GM12878 (cell line): Measurements from ENCODE around the gene RPP30. TPM values are rescaled to one million over a fixed set of nuclear protein-coding genes. Genes with fewer than 3 reads are reported as not detected.

Experiments used
- ATAC-seq: fragments of 200-7000 bp; cut with Tn5 transposase; 3 replicates; pipeline ENCODE4 v1.9.1; 2020; ENCODE audit warnings: mild to moderate bottlenecking, moderate library complexity
- BruUV-seq: library from RNA; stranded (reverse); fragments of 400-500 nt; replicated peaks from 2 replicates; lab custom pipeline; 2021; lab: Mats Ljungman, UMichigan
- CTCF ChIA-PET: fragments of 300-600 bp; sonication (Branson Sonifier 250); formaldehyde crosslinking; extraction: SDS; loops from one replicate; lab custom pipeline; 2021; ENCODE audit warnings: inconsistent platforms; lab: Yijun Ruan, JAX
- POLR2A ChIA-PET: fragments of 350-600 bp; formaldehyde crosslinking; extraction: SDS; loops from one replicate; lab custom pipeline; 2021; ENCODE audit warnings: inconsistent platforms; lab: Charles Lee
- RAD21 ChIA-PET: fragments of 300-600 bp; sonication (Branson Sonifier 250); formaldehyde crosslinking; loops from one replicate; lab custom pipeline; 2023; ENCODE audit warnings: antibody characterized with exemption; ENCODE audit not compliant: unreplicated experiment; lab: Charles Lee
- SMC1A ChIA-PET: fragments of 300-600 bp; sonication (Branson Sonifier 250); formaldehyde crosslinking; loops from one replicate; lab custom pipeline; 2023; ENCODE audit not compliant: unreplicated experiment, uncharacterized antibody; lab: Charles Lee
- DNase-seq: peaks from one replicate; pipeline ENCODE4 v3.0.0-alpha.2; 2011; ENCODE audit warnings: low read depth, low spot score
- FAIRE-seq: peaks from 3 replicates; lab custom pipeline; 2011; peaks lifted over from hg19 to GRCh38; lab: Jason Lieb, UNC
- H2AFZ ChIP-seq: 2 replicates; pipeline ENCODE4 v1.6.0; 2011; ENCODE audit warnings: low read depth, low read length, control low read depth; ENCODE audit not compliant: control insufficient read depth
- H3K27ac ChIP-seq: 2 replicates; pipeline ENCODE4 v1.5.1; 2011; ENCODE audit warnings: control low read depth; ENCODE audit not compliant: control insufficient read depth, insufficient read depth
- H3K27me3 ChIP-seq, 2 experiments: replicated peaks in 1 of 2; 2 replicates each; pipeline versions ENCODE4 v1.6.0 to v1.6.1; 2011; ENCODE audit warnings: low read length in 1 of 2; ENCODE audit not compliant: control insufficient read depth in 2 of 2, insufficient read depth in 2 of 2
- H3K36me3 ChIP-seq, 2 experiments: 2 replicates each; pipeline ENCODE4 v1.5.1; 2011; ENCODE audit warnings: low read length in 1 of 2; ENCODE audit not compliant: control insufficient read depth in 2 of 2, insufficient read depth in 2 of 2
- H3K4me1 ChIP-seq: 2 replicates; pipeline ENCODE4 v1.6.1; 2011; ENCODE audit warnings: mild to moderate bottlenecking, low read length, moderate library complexity, mixed read lengths; ENCODE audit not compliant: control insufficient read depth, insufficient read depth
- H3K4me2 ChIP-seq: 2 replicates; pipeline ENCODE4 v1.6.0; 2011; ENCODE audit warnings: control low read depth; ENCODE audit not compliant: control insufficient read depth, insufficient read depth
- H3K4me3 ChIP-seq: fragments of 200-600 bp; sonication (generic); 2 replicates; pipeline ENCODE4 v1.5.1; 2016
- H3K79me2 ChIP-seq: 2 replicates; pipeline ENCODE4 v1.6.0; 2011; ENCODE audit warnings: low read length; ENCODE audit not compliant: control insufficient read depth, insufficient read depth
- H3K9ac ChIP-seq: 2 replicates; pipeline ENCODE4 v1.8.0; 2011; ENCODE audit warnings: low read length, control low read depth, mixed read lengths; ENCODE audit not compliant: control insufficient read depth, insufficient read depth
- H3K9me3 ChIP-seq: replicated peaks from 3 replicates; pipeline ENCODE4 v1.5.1; 2011; ENCODE audit warnings: mild to moderate bottlenecking, low read length; ENCODE audit not compliant: control insufficient read depth, insufficient read depth
- H4K20me1 ChIP-seq: 2 replicates; pipeline ENCODE4 v1.6.0; 2011; ENCODE audit not compliant: control insufficient read depth, insufficient read depth
- ELK1 ChIP-seq: IDR thresholded peaks from 2 replicates; pipeline ENCODE4 v1.6.1; 2012; ENCODE audit warnings: low read depth, low read length, improper control_type of control experiment
- FOXK2 ChIP-seq: fragments of 450-650 bp; IDR thresholded peaks from 2 replicates; pipeline ENCODE4 v1.6.1; 2017; ENCODE audit warnings: mild to moderate bottlenecking, moderate library complexity
- IRF3 ChIP-seq: fragments of 450-650 bp; IDR thresholded peaks from 2 replicates; pipeline ENCODE4 v1.6.1; 2014; ENCODE audit warnings: mild to moderate bottlenecking
- MTA2 ChIP-seq: fragments of 450-650 bp; IDR thresholded peaks from 2 replicates; pipeline ENCODE4 v1.6.1; 2016; ENCODE audit warnings: low read depth, mild to moderate bottlenecking, moderate library complexity
- MYC ChIP-seq: IDR thresholded peaks from 2 replicates; pipeline ENCODE4 v1.6.1; 2011; ENCODE audit warnings: mild to moderate bottlenecking, low read length, moderate library complexity, inconsistent platforms; ENCODE audit not compliant: insufficient read depth, insufficient replicate concordance, insufficient read length, severe bottlenecking
- SMAD5 ChIP-seq: IDR thresholded peaks from 2 replicates; pipeline ENCODE4 v1.6.1; 2016; ENCODE audit warnings: antibody characterized with exemption, low read depth
- SREBF2 ChIP-seq: IDR thresholded peaks from 2 replicates; pipeline ENCODE4 v1.6.1; 2012; ENCODE audit warnings: mild to moderate bottlenecking, low read length
- SRF ChIP-seq, 2 experiments: IDR thresholded peaks; 2 replicates each; pipeline ENCODE4 v1.6.1; 2011; ENCODE audit warnings: low read depth in 2 of 2, low read length in 2 of 2, mild to moderate bottlenecking in 1 of 2, moderate library complexity in 1 of 2
- TAF1 ChIP-seq: IDR thresholded peaks from 2 replicates; pipeline ENCODE4 v1.6.1; 2011; ENCODE audit warnings: mild to moderate bottlenecking, low read depth, low read length, borderline replicate concordance
- USF2 ChIP-seq: IDR thresholded peaks from 2 replicates; pipeline ENCODE4 v1.6.1; 2011; ENCODE audit warnings: low read depth, low read length, improper control_type of control experiment, borderline replicate concordance
- whole genome bisulfite sequencing: methylation state at CpG from one replicate; pipeline ENCODE4 v1.1.6; 2016; ENCODE audit warnings: low lambda C conversion rate; ENCODE audit not compliant: insufficient replicate concordance, insufficient coverage; ENCODE audit errors: missing lambda C conversion rate; 5-methylcytosine and 5-hydroxymethylcytosine counted together
- in situ Hi-C: fragments of 300-500 bp; cut with MboI; formaldehyde crosslinking; loops from 9 replicates; pipeline ENCODE4 v1.14.3; 2018; ENCODE audit warnings: mixed read lengths
- intact Hi-C: fragments of 100-400 bp; cut with micrococcal nuclease; formaldehyde crosslinking; loops from one replicate; pipeline ENCODE4 v1.14.2; 2022; ENCODE audit not compliant: unreplicated experiment
- polyA plus RNA-seq, 11 experiments: library from polyadenylated mRNA; depleted of rRNA in 4 of 11; unstranded in 6 of 11; stranded (reverse) in 5 of 11; fragments of >200 nt; fragmentation: Nextera tagmentation in 4 of 11; fragmentation: Illumina TruSeq in 1 of 11; extraction: Ambion mirVana in 4 of 11; extraction: Trizol in 1 of 11; gene quantifications; 1 replicate in 1 of 11; 2 replicates in 10 of 11; pipeline versions ENCODE4 v1.2.1 to v1.2.3, GENCODE V29; 2011 to 2016; ENCODE audit warnings: inconsistent platforms in 2 of 11, missing spikeins in 2 of 11, low read depth in 1 of 11
- total RNA-seq, 4 experiments: library from RNA; depleted of rRNA in 3 of 4; stranded (reverse); fragments of >200 nt in 3 of 4; fragmentation: Illumina TruSeq in 1 of 4; extraction: Trizol in 1 of 4; gene quantifications; 2 replicates each; pipeline versions ENCODE4 v1.2.1 to v1.2.3, GENCODE V29; 2013 to 2021
- TF ChIP-seq, protein P1 (sequence below): fragments of 150-350 bp; IDR thresholded peaks from 2 replicates; pipeline ENCODE4 v1.6.1; 2014; ENCODE audit warnings: mild to moderate bottlenecking, low read depth, low read length

RPP30 gene
- total and polyA plus RNA-seq, 10 of the 15 experiments (the other 5 are each of a cell fraction or from before 2014, with no cell fraction given) = 48.0 to 208 (median 72.6) TPM

- no TSS peak for BruUV-seq
- intact Hi-C loops (no loop called here), in situ Hi-C loops (no loop called here)
- ATAC-seq (no peak), FAIRE-seq (no peak), DNase-seq (no peak)
- 41% methylated on average over 5 of the region's 5 CpGs for WGBS
- H3K36me3 ChIP-seq = no peaks in the 10 kb centered on the region
- ChIA-PET SMC1A (interaction anchor here (1.6 kb wide), 1 partner anchor 77 kb away, joined by 3 read pairs; no protein-coding TSS in a partner anchor), POLR2A (no interaction called here), CTCF (interaction anchor here (0.6 kb wide), 1 partner anchor 39 kb away, joined by 3 read pairs; no protein-coding TSS in a partner anchor), RAD21 (interaction anchor here (1.2 kb wide), 1 partner anchor 80 kb away, joined by 3 read pairs; no protein-coding TSS in a partner anchor)
- no peak overlapping the region for H2AFZ ChIP-seq
- TF ChIP-seq ELK1 (no peak), TAF1 (no peak), MTA2 (no peak), SMAD5 (no peak), SRF (IDR thresholded peaks at IDR 0.05; ENCODE audit: low read depth in 2 of 2, low read length in 2 of 2) (no peak), IRF3 (no peak), SREBF2 (no peak), FOXK2 (no peak), USF2 (no peak), MYC (no peak)
- TF ChIP-seq, protein P1, sequence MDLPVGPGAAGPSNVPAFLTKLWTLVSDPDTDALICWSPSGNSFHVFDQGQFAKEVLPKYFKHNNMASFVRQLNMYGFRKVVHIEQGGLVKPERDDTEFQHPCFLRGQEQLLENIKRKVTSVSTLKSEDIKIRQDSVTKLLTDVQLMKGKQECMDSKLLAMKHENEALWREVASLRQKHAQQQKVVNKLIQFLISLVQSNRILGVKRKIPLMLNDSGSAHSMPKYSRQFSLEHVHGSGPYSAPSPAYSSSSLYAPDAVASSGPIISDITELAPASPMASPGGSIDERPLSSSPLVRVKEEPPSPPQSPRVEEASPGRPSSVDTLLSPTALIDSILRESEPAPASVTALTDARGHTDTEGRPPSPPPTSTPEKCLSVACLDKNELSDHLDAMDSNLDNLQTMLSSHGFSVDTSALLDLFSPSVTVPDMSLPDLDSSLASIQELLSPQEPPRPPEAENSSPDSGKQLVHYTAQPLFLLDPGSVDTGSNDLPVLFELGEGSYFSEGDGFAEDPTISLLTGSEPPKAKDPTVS = no peak
- no peaks in the 10 kb centered on the region for H3K4me1 ChIP-seq
- H3K27ac ChIP-seq = no peak overlapping the region
- H3K4me3 ChIP-seq = no peak overlapping the region
- H3K79me2 ChIP-seq = no peaks in the 10 kb centered on the region
- H4K20me1 ChIP-seq = no peaks in the 10 kb centered on the region
- H3K4me2 ChIP-seq = no peak overlapping the region
- no peaks in the 10 kb centered on the region for H3K27me3 ChIP-seq
- no peak overlapping the region for H3K9ac ChIP-seq
- H3K9me3 ChIP-seq = no peaks in the 10 kb centered on the region
Observed at GRCh38 chr10:90929179-90929578, 57.4 kb downstream of the RPP30 start.
